ENCODE data around the gene COL2A1. TPM values are rescaled to one million over a fixed set of nuclear protein-coding genes. Genes with fewer than 3 reads are reported as not detected.

The COL2A1 gene
- total RNA-seq: 0.13 TPM
- long read RNA-seq: 0 reads

- intact Hi-C loops (cut with DNase I): no loop called here
- DNase-seq (ENCODE audit: low spot score): no peak
Measured at GRCh38 chr12:48004053-48004941, at the start of gene COL2A1. COL2A1 (minus strand) TSS chr12:48004476; CDS start chr12:48004321, 155 bp downstream.

- intact Hi-C loops (cut with DNase I): no loop called here
Measured at GRCh38 chr12:48053883-48054282, 49.6 kb upstream of the COL2A1 start.

GRCh38 chr12:48053122-48053521 lies 48.8 kb upstream of the COL2A1 start:
- intact Hi-C loops (cut with DNase I): no loop called here
- DNase-seq (ENCODE audit: low spot score): no peak

More at GRCh38 chr12:48053883-48054282, 49.6 kb upstream of the COL2A1 start:
- no peak for DNase-seq (ENCODE audit: low spot score)

GRCh38 chr12:48051681-48052080 lies 47.4 kb upstream of the COL2A1 start:
- no peak for DNase-seq (ENCODE audit: low spot score)
- intact Hi-C loops (cut with DNase I): no loop called here

GRCh38 chr12:48050174-48050573 lies 45.9 kb upstream of the COL2A1 start:
- no peak for DNase-seq (ENCODE audit: low spot score)

GRCh38 chr12:48045965-48046518 lies 41.8 kb upstream of the COL2A1 start:
- intact Hi-C loops (cut with DNase I): no loop called here
- DNase-seq (ENCODE audit: low spot score): no peak

More at GRCh38 chr12:48050174-48050573, 45.9 kb upstream of the COL2A1 start:
- intact Hi-C loops (cut with DNase I): no loop called here

- DNase-seq (ENCODE audit: low spot score): no peak
- intact Hi-C loops (cut with DNase I): no loop called here
Measured at GRCh38 chr12:48045061-48045846, 41.0 kb upstream of the COL2A1 start.

- intact Hi-C loops (cut with DNase I): no loop called here
- no peak for DNase-seq (ENCODE audit: low spot score)
Measured at GRCh38 chr12:48044396-48044795, 40.1 kb upstream of the COL2A1 start.

- intact Hi-C loops (cut with DNase I): no loop called here
Measured at GRCh38 chr12:48043771-48044170, 39.5 kb upstream of the COL2A1 start.

GRCh38 chr12:48041591-48042423 lies 37.5 kb upstream of the COL2A1 start:
- no peak for DNase-seq (ENCODE audit: low spot score)
- intact Hi-C loops (cut with DNase I): no loop called here

More at GRCh38 chr12:48043771-48044170, 39.5 kb upstream of the COL2A1 start:
- DNase-seq (ENCODE audit: low spot score): no peak

GRCh38 chr12:48040354-48040753 lies 36.1 kb upstream of the COL2A1 start:
- intact Hi-C loops (cut with DNase I): no loop called here
- no peak for DNase-seq (ENCODE audit: low spot score)

GRCh38 chr12:48039151-48039550 lies 34.9 kb upstream of the COL2A1 start:
- intact Hi-C loops (cut with DNase I): no loop called here

GRCh38 chr12:48038085-48038484 lies 33.8 kb upstream of the COL2A1 start:
- DNase-seq (ENCODE audit: low spot score): no peak
- intact Hi-C loops (cut with DNase I): no loop called here

More at GRCh38 chr12:48039151-48039550, 34.9 kb upstream of the COL2A1 start:
- no peak for DNase-seq (ENCODE audit: low spot score)

GRCh38 chr12:48037267-48037915 lies 33.1 kb upstream of the COL2A1 start:
- intact Hi-C loops (cut with DNase I): no loop called here
- DNase-seq (ENCODE audit: low spot score): no peak

- intact Hi-C loops (cut with DNase I): no loop called here
- no peak for DNase-seq (ENCODE audit: low spot score)
Measured at GRCh38 chr12:48036818-48037217, 32.5 kb upstream of the COL2A1 start.

- intact Hi-C loops (cut with DNase I): no loop called here
- no peak for DNase-seq (ENCODE audit: low spot score)
Measured at GRCh38 chr12:48034835-48035805, 30.8 kb upstream of the COL2A1 start.

- intact Hi-C loops (cut with DNase I): no loop called here
- no peak for DNase-seq (ENCODE audit: low spot score)
Measured at GRCh38 chr12:48033451-48033850, 29.2 kb upstream of the COL2A1 start.

GRCh38 chr12:48032597-48032996 lies 28.3 kb upstream of the COL2A1 start:
- no peak for DNase-seq (ENCODE audit: low spot score)
- intact Hi-C loops (cut with DNase I): no loop called here

All from cardiac septum (tissue), 1 donor.